ENCODE data around the gene SPACA4.

GRCh38 chr19:48573163-48573505 is 33.4 kb upstream of the SPACA4 start:
- TF ChIP-seq MAX (IDR thresholded peaks at IDR 0.05) = no peak
- no peak for TF ChIP-seq TEAD4 (IDR thresholded peaks at IDR 0.05)
- TF ChIP-seq EGR1 (IDR thresholded peaks at IDR 0.05) = no peak
- TF ChIP-seq EP300 (IDR thresholded peaks at IDR 0.05; ENCODE audit: borderline replicate concordance) = no peak
- TF ChIP-seq RAD21 (IDR thresholded peaks at IDR 0.05; ENCODE audit: low read depth) = no peak
- TF ChIP-seq REST (IDR thresholded peaks at IDR 0.05; ENCODE audit: low read depth) = no peak
